Esophagus muscularis mucosa (tissue), 4 donors: ENCODE results near the gene PDE8A. TPM values are rescaled to one million over a fixed set of nuclear protein-coding genes. Genes with fewer than 3 reads are reported as not detected.
A peak's percentile ranks its signal among the peaks of the same experiment; 100 is the strongest.
"Not testable (repeated sequence)": the region's sequence is repeated elsewhere in the genome, so short reads cannot be mapped to it uniquely, and the experiment has no call there.

Experiments used
- DNase-seq: peaks from one replicate; pipeline ENCODE4 v3.0.0-alpha.2; 2017; ENCODE audit errors: extremely low spot score
- H3K27ac ChIP-seq, 4 donors: fragments of 200-600 bp; sonication (generic); replicated peaks in 1 of 4; 1 replicate in 3 of 4; 2 replicates in 1 of 4; pipeline ENCODE4 v1.5.1; 2016 to 2019; ENCODE audit warnings: mild to moderate bottlenecking in 1 of 4
- H3K27me3 ChIP-seq, 4 donors: fragments of 200-600 bp; sonication (generic); one replicate each; pipeline versions ENCODE4 v1.5.1 to v1.6.0; 2016 to 2019
- H3K36me3 ChIP-seq, 4 donors: fragments of 200-600 bp; sonication (generic); one replicate each; pipeline ENCODE4 v1.5.1; 2016 to 2019
- H3K4me1 ChIP-seq, 4 donors: fragments of 200-600 bp; sonication (generic); one replicate each; pipeline ENCODE4 v1.5.1; 2016 to 2019
- H3K4me3 ChIP-seq, 4 donors: fragments of 200-600 bp; sonication (generic); 1 replicate in 2 of 4; 2 replicates in 2 of 4; pipeline ENCODE4 v1.5.1; 2016 to 2019; ENCODE audit warnings: mild to moderate bottlenecking in 4 of 4, moderate library complexity in 1 of 4
- H3K9me3 ChIP-seq, 4 donors: fragments of 200-600 bp; sonication (generic); 1 replicate in 3 of 4; 2 replicates in 1 of 4; pipeline ENCODE4 v1.5.1; 2016 to 2019
- CTCF ChIP-seq, 3 experiments: fragments of 200-600 bp in 2 of 3; fragments of 450-650 bp in 1 of 3; sonication (generic) in 2 of 3; IDR thresholded peaks; one replicate each; pipeline ENCODE4 v1.5.1; 2017 to 2019; ENCODE audit warnings: antibody characterized with exemption in 3 of 3, mild to moderate bottlenecking in 2 of 3, moderate library complexity in 1 of 3
- EP300 ChIP-seq: sonication (generic); formaldehyde crosslinking; IDR thresholded peaks from one replicate; pipeline ENCODE4 v1.6.1; 2017; ENCODE audit warnings: antibody characterized with exemption
- POLR2A ChIP-seq: fragments of 450-650 bp; IDR thresholded peaks from one replicate; pipeline ENCODE4 v1.6.1; 2017; ENCODE audit warnings: antibody characterized with exemption, moderate library complexity, mild to moderate bottlenecking, low read depth
- POLR2AphosphoS5 ChIP-seq, 2 donors: sonication (generic); formaldehyde crosslinking; IDR thresholded peaks; one replicate each; pipeline ENCODE4 v1.6.1; 2017; ENCODE audit warnings: antibody characterized with exemption in 2 of 2
- WGBS: methylation state at CpG from one replicate; pipeline ENCODE4 v1.1.5; 2018; 5-methylcytosine and 5-hydroxymethylcytosine counted together
- intact Hi-C: fragments of 100-400 bp; cut with DNase I; formaldehyde crosslinking; loops from one replicate; pipeline ENCODE4 v1.15.1; 2023
- total RNA-seq, 4 donors: library from RNA; depleted of rRNA; stranded (reverse); fragments of >200 nt; gene quantifications; one replicate each; pipeline versions ENCODE4 v1.1.0 to v1.2.1, GENCODE V29; 2016

PDE8A gene
- total RNA-seq, 4 donors from 2014 or later: 31.6 to 36.1 (median 32.5) TPM

- intact Hi-C loops: no loop called here
These were observed 185.9 kb downstream of the PDE8A start for GRCh38 chr15:85167568-85167967.

GRCh38 chr15:85168642-85169173 lies 187.1 kb downstream of the PDE8A start:
- TF ChIP-seq EP300 (no peak), POLR2A (no peak), CTCF (IDR thresholded peaks at IDR 0.05) (peak in 1 of 3 experiments; percentile 35), POLR2AphosphoS5 (IDR thresholded peaks at IDR 0.05) (no peak)
- Histone ChIP-seq H3K27ac (no peak overlapping the region), H3K4me3 (peak overlapping the region in 2 of 4 donors; percentile 6 to 40), H3K9me3 (peaks cover 0 to 23% (median 9%) of the 10 kb centered on the region in 4 donors), H3K4me1 (peaks cover 0 to 8% (median 6%) of the 10 kb centered on the region in 4 donors), H3K36me3 (no peaks in the 10 kb centered on the region), H3K27me3 (peaks cover 0 to 33% (median 8%) of the 10 kb centered on the region in 4 donors)
- DNase-seq: no peak
- WGBS: 18% methylated on average over 15 of the region's 20 CpGs
- intact Hi-C loops: no loop called here

More at GRCh38 chr15:85167568-85167967, 185.9 kb downstream of the PDE8A start:
- Histone ChIP-seq H3K4me1 (peaks cover 0 to 8% (median 6%) of the 10 kb centered on the region in 4 donors), H3K27ac (no peak overlapping the region), H3K36me3 (no peaks in the 10 kb centered on the region), H3K27me3 (peaks cover 0 to 33% (median 8%) of the 10 kb centered on the region in 4 donors), H3K9me3 (peaks cover 0 to 28% (median 9%) of the 10 kb centered on the region in 4 donors), H3K4me3 (no peak overlapping the region)
- no peak for TF ChIP-seq EP300
- no peak for TF ChIP-seq POLR2AphosphoS5 (IDR thresholded peaks at IDR 0.05)
- no peak for TF ChIP-seq POLR2A
- TF ChIP-seq CTCF (IDR thresholded peaks at IDR 0.05): no peak
- 76% methylated on average over 4 of the region's 4 CpGs for WGBS
- DNase-seq: no peak

- 94% methylated on average over 4 of the region's 4 CpGs for WGBS
- Histone ChIP-seq H3K36me3 (no peaks in the 10 kb centered on the region), H3K4me3 (no peak overlapping the region), H3K4me1 (peaks cover 0 to 9% (median 7%) of the 10 kb centered on the region in 4 donors), H3K9me3 (peaks cover 0 to 17% (median 7%) of the 10 kb centered on the region in 4 donors), H3K27ac (no peak overlapping the region), H3K27me3 (peaks cover 0 to 33% (median 8%) of the 10 kb centered on the region in 4 donors)
- no peak for TF ChIP-seq POLR2AphosphoS5 (IDR thresholded peaks at IDR 0.05)
- no peak for TF ChIP-seq POLR2A
- no peak for TF ChIP-seq CTCF (IDR thresholded peaks at IDR 0.05)
- TF ChIP-seq EP300: no peak
- DNase-seq: no peak
- intact Hi-C loops: no loop called here
These were observed 190.1 kb downstream of the PDE8A start for GRCh38 chr15:85171736-85172135.

- intact Hi-C loops: no loop called here
- 72% methylated on average over 5 of the region's 6 CpGs for WGBS
- TF ChIP-seq EP300: no peak
- TF ChIP-seq CTCF (IDR thresholded peaks at IDR 0.05): no peak
- no peak for TF ChIP-seq POLR2AphosphoS5 (IDR thresholded peaks at IDR 0.05)
- TF ChIP-seq POLR2A: no peak
- Histone ChIP-seq H3K36me3 (no peaks in the 10 kb centered on the region), H3K9me3 (peaks cover 0 to 17% (median 7%) of the 10 kb centered on the region in 4 donors), H3K4me1 (peaks cover 0 to 15% (median 10%) of the 10 kb centered on the region in 4 donors), H3K27ac (no peak overlapping the region), H3K4me3 (no peak overlapping the region), H3K27me3 (peaks cover 0 to 30% (median 8%) of the 10 kb centered on the region in 4 donors)
- DNase-seq: no peak
These were observed 191.3 kb downstream of the PDE8A start for GRCh38 chr15:85172846-85173490.

GRCh38 chr15:85173630-85174029 lies 192.0 kb downstream of the PDE8A start:
- H3K4me3 ChIP-seq, intact Hi-C loops, H3K27ac ChIP-seq, DNase-seq, H3K36me3 ChIP-seq: not testable (repeated sequence)
- H3K27me3 ChIP-seq: peaks cover 0 to 23% (median 4%) of the 10 kb centered on the region in 4 donors
- no CpG with 5 or more reads among the region's 5 CpGs for WGBS
- H3K9me3 ChIP-seq: peaks cover 0 to 17% (median 7%) of the 10 kb centered on the region in 4 donors
- H3K4me1 ChIP-seq: peaks cover 0 to 12% (median 7%) of the 10 kb centered on the region in 4 donors
